Measurements from ENCODE around the gene CHST12.
"Not testable (repeated sequence)": the region's sequence is repeated elsewhere in the genome, so short reads cannot be mapped to it uniquely, and the experiment has no call there.

DNA sequence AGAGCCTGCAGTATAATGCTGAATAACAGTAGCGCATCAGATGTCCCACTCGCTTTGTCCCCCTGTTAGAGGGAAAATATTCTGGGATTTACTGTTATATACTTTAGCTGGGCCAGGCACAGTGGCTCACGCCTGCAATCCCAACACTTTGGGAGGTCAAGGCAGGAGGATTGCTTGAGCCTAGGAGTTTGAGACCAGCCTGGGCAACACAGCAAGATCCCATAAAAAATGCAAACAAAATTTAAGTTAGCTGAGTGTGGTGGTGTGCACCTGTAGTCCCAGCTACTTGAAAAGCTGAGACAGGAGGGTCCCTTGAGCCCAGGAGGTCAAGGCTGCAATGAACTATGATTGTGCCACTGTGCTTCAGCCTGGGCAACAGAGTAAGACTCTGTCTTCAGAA is 50.4 kb downstream of the CHST12 start:
- not testable (repeated sequence) for TF ChIP-seq CTCF, POLR2A (IDR thresholded peaks at IDR 0.05)

Measured in right lobe of liver (tissue), 4 donors.